ENCODE measurements around the gene L2HGDH.

Gene L2HGDH

DNA sequence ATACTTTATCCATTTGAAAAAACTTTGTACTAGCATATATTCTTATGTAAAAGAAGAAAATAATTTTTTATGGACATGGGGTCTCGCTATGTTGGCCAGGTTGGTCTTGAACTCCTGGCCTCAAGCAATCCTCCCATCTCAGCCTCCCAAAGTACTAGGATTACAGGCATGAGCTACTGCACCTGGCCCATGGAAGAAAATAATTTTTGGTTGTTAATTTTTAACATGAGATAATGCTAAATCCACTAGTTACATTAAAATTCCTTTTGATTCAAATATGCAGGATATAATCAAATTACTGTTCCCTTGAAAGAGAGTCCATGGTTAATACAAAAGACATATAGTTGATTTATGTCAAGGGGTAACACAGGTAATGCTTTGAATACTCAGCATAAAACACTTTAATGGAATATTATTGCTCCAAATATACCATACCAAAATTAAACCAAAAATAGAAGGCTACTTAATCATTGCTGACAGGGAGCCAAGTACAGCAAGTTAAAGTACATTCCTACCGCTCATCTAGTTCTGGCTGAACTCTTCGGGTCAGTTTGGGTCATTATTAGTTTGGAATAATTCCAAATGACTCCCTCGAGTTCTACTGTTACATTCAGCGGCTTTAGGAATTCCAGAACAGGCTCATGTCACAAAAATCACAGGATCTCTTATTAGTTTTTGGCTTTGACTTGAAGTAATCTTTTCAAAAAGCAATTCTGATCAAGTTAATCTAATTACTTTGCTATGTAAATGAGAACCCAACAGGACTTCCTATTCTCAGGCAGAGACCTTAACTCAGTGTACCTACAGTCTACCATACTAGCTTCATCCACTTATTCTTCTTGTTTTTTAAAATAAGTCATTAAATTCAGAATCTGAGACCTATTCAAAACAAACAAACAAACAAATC is 86.7 kb downstream of the L2HGDH start:
- Histone ChIP-seq H3K4me1 (ENCODE audit: low read length) (peaks cover 3% of the 10 kb centered on the region; the same call in 1 of the 2 replicates), H3K9me3 (replicated peaks; ENCODE audit: insufficient read depth, low read length) (no peaks in the 10 kb centered on the region), H3K9ac (ENCODE audit: low read length) (no peak overlapping the region), H3K27ac (ENCODE audit: low read length) (no peak overlapping the region), H3K36me3 (replicated peaks; ENCODE audit: insufficient read depth, low read length) (no peaks in the 10 kb centered on the region), H3K4me3 (ENCODE audit: low read length) (no peak overlapping the region), H3K27me3 (replicated peaks; ENCODE audit: insufficient read depth, low read length) (no peaks in the 10 kb centered on the region), H3K79me2 (ENCODE audit: low read length) (peaks cover 40% of the 10 kb centered on the region), H3F3A (ENCODE audit: insufficient read depth, low read length) (no peaks in the 10 kb centered on the region), H3K9me2 (replicated peaks; ENCODE audit: insufficient read depth, low read length) (no peaks in the 10 kb centered on the region), H4K20me1 (ENCODE audit: insufficient read depth, low read length) (no peaks in the 10 kb centered on the region), H3K4me2 (ENCODE audit: low read depth, low read length) (no peak overlapping the region), H2AFZ (ENCODE audit: low read length) (no peak overlapping the region)
- TF ChIP-seq, protein P1, sequence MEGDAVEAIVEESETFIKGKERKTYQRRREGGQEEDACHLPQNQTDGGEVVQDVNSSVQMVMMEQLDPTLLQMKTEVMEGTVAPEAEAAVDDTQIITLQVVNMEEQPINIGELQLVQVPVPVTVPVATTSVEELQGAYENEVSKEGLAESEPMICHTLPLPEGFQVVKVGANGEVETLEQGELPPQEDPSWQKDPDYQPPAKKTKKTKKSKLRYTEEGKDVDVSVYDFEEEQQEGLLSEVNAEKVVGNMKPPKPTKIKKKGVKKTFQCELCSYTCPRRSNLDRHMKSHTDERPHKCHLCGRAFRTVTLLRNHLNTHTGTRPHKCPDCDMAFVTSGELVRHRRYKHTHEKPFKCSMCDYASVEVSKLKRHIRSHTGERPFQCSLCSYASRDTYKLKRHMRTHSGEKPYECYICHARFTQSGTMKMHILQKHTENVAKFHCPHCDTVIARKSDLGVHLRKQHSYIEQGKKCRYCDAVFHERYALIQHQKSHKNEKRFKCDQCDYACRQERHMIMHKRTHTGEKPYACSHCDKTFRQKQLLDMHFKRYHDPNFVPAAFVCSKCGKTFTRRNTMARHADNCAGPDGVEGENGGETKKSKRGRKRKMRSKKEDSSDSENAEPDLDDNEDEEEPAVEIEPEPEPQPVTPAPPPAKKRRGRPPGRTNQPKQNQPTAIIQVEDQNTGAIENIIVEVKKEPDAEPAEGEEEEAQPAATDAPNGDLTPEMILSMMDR (IDR thresholded peaks at IDR 0.05; ENCODE audit: low read length) = no peak
- TF ChIP-seq EZH2 (optimal IDR thresholded peaks at IDR 0.05; ENCODE audit: low read depth, low read length) (no peak), EZH2phosphoT487 (IDR thresholded peaks at IDR 0.05; ENCODE audit: low read length) (no peak)
- DNase-seq = no peak

DNA sequence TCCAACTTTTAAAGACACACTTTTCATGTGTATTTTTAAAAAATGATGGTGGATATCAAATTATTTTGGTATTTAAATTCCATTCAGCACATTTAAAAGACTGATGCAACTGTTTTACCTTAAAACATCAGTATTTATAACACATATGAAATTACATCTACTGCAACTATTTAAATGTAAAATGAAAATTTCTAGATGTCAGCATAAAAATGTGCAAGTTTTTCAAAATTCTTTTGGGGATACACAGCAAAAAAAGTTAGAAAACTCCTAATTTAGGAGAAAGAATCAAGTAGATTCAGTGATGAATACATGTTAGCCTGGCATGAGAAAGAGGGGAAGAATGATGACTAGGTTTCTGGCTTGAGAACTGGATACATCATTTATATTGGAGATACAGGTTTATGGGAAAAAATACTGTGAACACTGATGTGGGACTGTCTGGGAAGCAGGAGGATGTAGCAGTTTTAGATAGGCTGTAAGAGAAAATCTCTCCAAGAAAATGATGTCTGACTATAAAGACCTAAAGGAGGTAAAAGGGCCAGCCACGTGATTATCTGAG is 89.9 kb downstream of the L2HGDH start:
- H3K9ac ChIP-seq (ENCODE audit: low read length) = no peak overlapping the region

DNA sequence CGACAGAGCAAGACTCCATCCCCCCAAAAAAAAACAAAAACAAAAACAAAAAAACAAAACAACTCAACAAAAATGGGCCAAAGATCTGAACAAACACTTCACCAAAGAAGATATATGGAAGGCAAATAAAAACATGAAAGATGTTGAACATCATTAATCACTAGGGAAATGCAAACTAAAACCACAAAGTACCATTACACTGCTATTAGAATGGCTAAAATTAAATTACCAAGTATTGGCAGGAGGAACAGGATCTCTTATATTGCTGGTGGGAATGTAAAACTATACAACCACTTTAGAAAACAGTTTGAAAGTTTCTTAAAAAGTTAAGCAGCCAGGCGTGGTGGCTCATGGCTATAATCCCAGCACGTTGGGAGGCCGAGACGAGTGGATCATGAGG is 93.5 kb downstream of the L2HGDH start:
- Histone ChIP-seq H3K9me2 (replicated peaks; ENCODE audit: insufficient read depth, low read length) (no peaks in the 10 kb centered on the region), H3K9ac (ENCODE audit: low read length) (no peak overlapping the region), H3K4me1 (ENCODE audit: low read length) (no peaks in the 10 kb centered on the region), H3F3A (ENCODE audit: insufficient read depth, low read length) (no peaks in the 10 kb centered on the region), H3K4me3 (ENCODE audit: low read length) (no peak overlapping the region), H3K79me2 (ENCODE audit: low read length) (no peaks in the 10 kb centered on the region; the same call in 1 of the 2 replicates), H3K27ac (ENCODE audit: low read length) (no peak overlapping the region), H3K4me2 (ENCODE audit: low read depth, low read length) (no peak overlapping the region), H2AFZ (ENCODE audit: low read length) (no peak overlapping the region), H4K20me1 (ENCODE audit: insufficient read depth, low read length) (no peaks in the 10 kb centered on the region), H3K9me3 (replicated peaks; ENCODE audit: insufficient read depth, low read length) (no peaks in the 10 kb centered on the region), H3K36me3 (replicated peaks; ENCODE audit: insufficient read depth, low read length) (no peaks in the 10 kb centered on the region), H3K27me3 (replicated peaks; ENCODE audit: insufficient read depth, low read length) (no peaks in the 10 kb centered on the region)
- no peak for TF ChIP-seq EZH2 (optimal IDR thresholded peaks at IDR 0.05; ENCODE audit: low read depth, low read length)
- TF ChIP-seq EZH2phosphoT487 (IDR thresholded peaks at IDR 0.05; ENCODE audit: low read length) = no peak
- TF ChIP-seq, protein P1 (IDR thresholded peaks at IDR 0.05; ENCODE audit: low read length) = no peak
- no peak for DNase-seq

More for the DNA sequence above, 89.9 kb downstream of the L2HGDH start:
- Histone ChIP-seq H3F3A (ENCODE audit: insufficient read depth, low read length) (no peaks in the 10 kb centered on the region), H3K36me3 (replicated peaks; ENCODE audit: insufficient read depth, low read length) (no peaks in the 10 kb centered on the region), H2AFZ (ENCODE audit: low read length) (no peak overlapping the region), H3K9me3 (replicated peaks; ENCODE audit: insufficient read depth, low read length) (no peaks in the 10 kb centered on the region), H3K4me3 (ENCODE audit: low read length) (no peak overlapping the region), H3K27ac (ENCODE audit: low read length) (no peak overlapping the region), H3K79me2 (ENCODE audit: low read length) (peaks cover 12% of the 10 kb centered on the region), H4K20me1 (ENCODE audit: insufficient read depth, low read length) (no peaks in the 10 kb centered on the region), H3K4me2 (ENCODE audit: low read depth, low read length) (no peak overlapping the region), H3K27me3 (replicated peaks; ENCODE audit: insufficient read depth, low read length) (no peaks in the 10 kb centered on the region), H3K9me2 (replicated peaks; ENCODE audit: insufficient read depth, low read length) (no peaks in the 10 kb centered on the region), H3K4me1 (ENCODE audit: low read length) (no peaks in the 10 kb centered on the region)
- TF ChIP-seq, protein P1 (IDR thresholded peaks at IDR 0.05; ENCODE audit: low read length) = no peak
- TF ChIP-seq EZH2 (optimal IDR thresholded peaks at IDR 0.05; ENCODE audit: low read depth, low read length) = no peak
- no peak for TF ChIP-seq EZH2phosphoT487 (IDR thresholded peaks at IDR 0.05; ENCODE audit: low read length)
- no peak for DNase-seq

Data from MM.1S (cell line).